ENCODE data around the gene RHO. TPM values are rescaled to one million over a fixed set of nuclear protein-coding genes. Genes with fewer than 3 reads are reported as not detected.

Gene RHO
- total RNA-seq, 1 donor from 2014 or later = 0.09 TPM

GRCh38 chr3:129575233-129575996, 47.0 kb downstream of the RHO start:
- Mint-ChIP-seq H3K36me3 (no peaks in the 10 kb centered on the region), H3K27me3 (ENCODE audit: low read depth) (no peaks in the 10 kb centered on the region), H3K9me3 (no peaks in the 10 kb centered on the region), H3K27ac (no peak overlapping the region), H3K4me3 (no peak overlapping the region), H3K4me1 (no peaks in the 10 kb centered on the region)
- no peak for TF ChIP-seq CTCF (IDR thresholded peaks at IDR 0.05; ENCODE audit: unreplicated experiment)
- DNase-seq (ENCODE audit: low spot score in 2 of 2, unreplicated experiment in 2 of 2) = no peak

GRCh38 chr3:129575997-129576384, 47.6 kb downstream of the RHO start:
- no peak for TF ChIP-seq CTCF (IDR thresholded peaks at IDR 0.05; ENCODE audit: unreplicated experiment)
- H3K4me1 Mint-ChIP-seq = no peaks in the 10 kb centered on the region
- DNase-seq (ENCODE audit: low spot score in 2 of 2, unreplicated experiment in 2 of 2) = no peak
- H3K9me3 Mint-ChIP-seq = no peaks in the 10 kb centered on the region
- H3K27ac Mint-ChIP-seq = no peak overlapping the region
- H3K4me3 Mint-ChIP-seq = no peak overlapping the region
- H3K36me3 Mint-ChIP-seq = no peaks in the 10 kb centered on the region
- H3K27me3 Mint-ChIP-seq (ENCODE audit: low read depth) = no peaks in the 10 kb centered on the region

GRCh38 chr3:129576514-129577352, 48.3 kb downstream of the RHO start:
- H3K9me3 Mint-ChIP-seq = no peaks in the 10 kb centered on the region
- no peak for DNase-seq (ENCODE audit: low spot score in 2 of 2, unreplicated experiment in 2 of 2)
- no peak for TF ChIP-seq CTCF (IDR thresholded peaks at IDR 0.05; ENCODE audit: unreplicated experiment)
- no peak overlapping the region for H3K4me3 Mint-ChIP-seq
- H3K36me3 Mint-ChIP-seq = no peaks in the 10 kb centered on the region
- no peaks in the 10 kb centered on the region for H3K27me3 Mint-ChIP-seq (ENCODE audit: low read depth)
- H3K27ac Mint-ChIP-seq = no peak overlapping the region
- H3K4me1 Mint-ChIP-seq = no peaks in the 10 kb centered on the region

GRCh38 chr3:129577366-129577765, 48.9 kb downstream of the RHO start:
- Mint-ChIP-seq H3K4me3 (no peak overlapping the region), H3K27me3 (ENCODE audit: low read depth) (no peaks in the 10 kb centered on the region), H3K27ac (no peak overlapping the region), H3K9me3 (no peaks in the 10 kb centered on the region), H3K4me1 (no peaks in the 10 kb centered on the region), H3K36me3 (no peaks in the 10 kb centered on the region)
- TF ChIP-seq CTCF (IDR thresholded peaks at IDR 0.05; ENCODE audit: unreplicated experiment) = no peak
- DNase-seq (ENCODE audit: low spot score in 2 of 2, unreplicated experiment in 2 of 2) = no peak

GRCh38 chr3:129577925-129578786, 49.7 kb downstream of the RHO start:
- Mint-ChIP-seq H3K9me3 (no peaks in the 10 kb centered on the region), H3K36me3 (no peaks in the 10 kb centered on the region), H3K27ac (no peak overlapping the region), H3K4me3 (no peak overlapping the region), H3K4me1 (no peaks in the 10 kb centered on the region), H3K27me3 (ENCODE audit: low read depth) (no peaks in the 10 kb centered on the region)
- DNase-seq (ENCODE audit: low spot score in 2 of 2, unreplicated experiment in 2 of 2) = no peak
- no peak for TF ChIP-seq CTCF (IDR thresholded peaks at IDR 0.05; ENCODE audit: unreplicated experiment)

All from mesothelial cell of epicardium (in vitro differentiated cells).